NCI-H2029 treated with DMSO at 0.1 percent for 48 hours (cell line): ENCODE results near the gene DPEP1.

Experiments
- DNase-seq: peaks from one replicate; lab custom pipeline; 2025; lab: John Stamatoyannopoulos, UW

DPEP1 gene

GRCh38 chr16:89599451-89599858, 14.0 kb upstream of the DPEP1 start:
- DNase-seq = no peak

DNA sequence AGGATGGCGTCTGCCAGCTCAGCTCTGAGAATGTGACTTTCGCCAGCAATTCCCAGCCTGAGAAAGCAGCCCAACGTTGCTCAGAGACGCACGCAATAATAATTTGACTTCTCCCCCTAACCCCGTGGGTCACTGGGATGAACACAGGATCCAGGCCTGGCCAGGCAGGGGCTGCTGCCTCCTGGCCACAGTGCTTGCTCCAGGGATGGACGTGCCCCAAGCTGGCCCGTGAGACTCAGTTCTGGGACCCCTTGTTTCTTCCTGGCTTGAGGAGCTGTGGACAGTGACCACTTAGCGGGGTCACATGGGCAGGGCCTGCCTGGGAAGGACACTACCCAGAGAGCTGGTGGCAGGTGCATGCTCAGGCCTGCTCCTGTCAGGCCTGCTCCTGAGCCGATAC, 13.5 kb upstream of the DPEP1 start:
- DNase-seq = no peak

- no peak for DNase-seq
Measured at GRCh38 chr16:89600427-89600826, 13.0 kb upstream of the DPEP1 start.

DNA sequence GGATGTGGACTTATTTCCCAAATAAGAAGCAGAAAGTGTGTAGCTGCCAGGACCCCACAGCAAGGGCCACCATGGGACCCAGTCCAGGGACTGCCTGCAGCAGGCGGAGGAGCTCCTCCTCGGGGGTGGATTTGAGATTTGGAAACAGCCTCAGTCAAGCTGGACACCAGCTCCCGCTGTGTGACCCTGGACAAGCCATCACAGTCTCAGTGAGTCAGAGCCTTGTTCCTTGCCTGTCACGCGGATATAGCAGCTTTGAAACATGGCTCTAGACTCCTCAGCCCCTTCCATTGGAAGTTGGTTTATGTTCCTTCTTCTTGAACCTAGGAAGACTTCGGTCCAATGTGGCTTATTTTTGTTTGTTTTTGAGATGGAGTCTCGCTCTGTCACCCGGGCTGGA, 12.5 kb upstream of the DPEP1 start:
- DNase-seq = no peak

GRCh38 chr16:89601906-89602272, 11.6 kb upstream of the DPEP1 start:
- DNase-seq = no peak

DNA sequence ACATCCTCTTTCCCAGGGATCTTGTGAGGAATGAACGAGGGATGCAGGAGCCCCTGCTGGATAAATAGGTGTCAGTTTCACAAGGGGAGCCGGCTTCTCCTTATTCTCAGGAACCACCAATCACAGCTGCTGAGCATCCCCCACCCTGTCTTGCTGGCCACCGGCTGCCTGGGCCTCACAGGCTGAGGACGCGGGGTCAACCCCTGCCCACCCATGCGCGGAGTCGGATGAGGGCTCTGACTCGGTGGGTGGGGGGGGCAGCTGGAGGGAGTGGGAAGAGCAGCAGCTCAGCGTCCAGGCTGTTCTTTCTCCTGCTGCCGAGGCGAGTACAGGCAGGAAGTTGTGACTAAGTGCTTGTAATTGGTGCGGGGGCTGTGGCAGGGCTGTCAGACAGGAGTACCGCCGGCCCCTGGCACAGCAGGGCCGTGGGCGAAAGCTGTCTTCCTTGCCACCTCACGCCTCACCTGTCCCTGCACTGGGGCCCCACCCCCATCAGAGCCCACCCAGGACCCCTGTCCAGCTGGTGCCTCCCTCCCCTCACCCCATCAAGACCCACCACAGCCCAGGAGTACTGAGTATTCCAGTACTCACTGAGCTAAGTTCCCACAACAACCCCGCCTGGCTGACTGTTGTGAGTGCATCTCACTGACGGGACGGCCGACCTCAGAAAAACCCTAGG, 11.0 kb upstream of the DPEP1 start:
- no peak for DNase-seq

DNA sequence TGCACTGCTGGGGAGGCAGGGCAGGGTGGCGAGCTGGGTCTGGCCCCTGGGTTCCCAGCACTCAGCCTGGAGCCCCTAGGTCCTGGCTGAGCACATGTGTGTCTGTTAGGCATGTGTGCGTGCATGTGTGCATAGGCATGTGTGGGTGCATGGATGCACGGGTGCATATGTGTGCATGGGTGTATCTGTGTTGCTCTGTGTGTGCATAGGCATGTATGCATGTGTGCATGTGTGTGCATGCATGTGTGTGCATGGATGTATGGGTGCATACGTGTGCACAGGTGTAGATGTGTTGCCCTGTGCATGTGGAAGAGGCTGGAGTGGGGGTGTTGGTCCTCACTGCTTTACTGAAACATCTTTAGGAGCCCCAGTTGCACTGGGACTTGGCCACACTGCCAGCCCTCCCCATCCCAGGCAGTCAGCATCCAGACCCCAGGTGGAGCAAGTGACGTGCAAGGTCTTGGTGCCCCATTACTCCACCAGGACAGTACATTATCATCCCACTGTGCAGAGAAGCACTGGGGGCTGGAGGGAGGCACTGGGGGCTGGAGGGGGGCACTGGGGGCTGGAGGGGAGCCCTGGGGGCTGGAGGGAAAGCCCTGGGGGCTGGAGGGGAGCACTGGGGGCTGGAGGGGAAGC, 10.4 kb upstream of the DPEP1 start:
- DNase-seq = no peak

DNA sequence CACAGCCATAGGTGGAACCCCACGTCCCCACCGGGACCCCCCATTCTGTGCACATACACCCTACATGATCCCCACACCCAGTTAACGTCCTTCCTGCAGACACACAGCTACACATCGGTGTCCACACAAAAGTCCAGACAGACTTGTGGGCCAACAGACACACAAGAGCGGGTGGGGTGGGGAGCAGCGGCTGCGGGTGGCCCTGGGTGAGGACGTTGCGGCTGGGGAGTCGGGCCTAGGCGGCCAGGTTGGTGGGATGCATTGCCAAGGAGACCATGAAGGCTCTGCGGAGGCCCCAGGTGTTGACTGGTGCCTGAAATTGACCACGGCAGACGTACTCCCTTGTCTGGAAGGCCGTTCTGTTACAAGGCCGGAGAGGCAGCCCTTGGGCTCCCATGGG, 8.7 kb upstream of the DPEP1 start:
- no peak for DNase-seq

DNA sequence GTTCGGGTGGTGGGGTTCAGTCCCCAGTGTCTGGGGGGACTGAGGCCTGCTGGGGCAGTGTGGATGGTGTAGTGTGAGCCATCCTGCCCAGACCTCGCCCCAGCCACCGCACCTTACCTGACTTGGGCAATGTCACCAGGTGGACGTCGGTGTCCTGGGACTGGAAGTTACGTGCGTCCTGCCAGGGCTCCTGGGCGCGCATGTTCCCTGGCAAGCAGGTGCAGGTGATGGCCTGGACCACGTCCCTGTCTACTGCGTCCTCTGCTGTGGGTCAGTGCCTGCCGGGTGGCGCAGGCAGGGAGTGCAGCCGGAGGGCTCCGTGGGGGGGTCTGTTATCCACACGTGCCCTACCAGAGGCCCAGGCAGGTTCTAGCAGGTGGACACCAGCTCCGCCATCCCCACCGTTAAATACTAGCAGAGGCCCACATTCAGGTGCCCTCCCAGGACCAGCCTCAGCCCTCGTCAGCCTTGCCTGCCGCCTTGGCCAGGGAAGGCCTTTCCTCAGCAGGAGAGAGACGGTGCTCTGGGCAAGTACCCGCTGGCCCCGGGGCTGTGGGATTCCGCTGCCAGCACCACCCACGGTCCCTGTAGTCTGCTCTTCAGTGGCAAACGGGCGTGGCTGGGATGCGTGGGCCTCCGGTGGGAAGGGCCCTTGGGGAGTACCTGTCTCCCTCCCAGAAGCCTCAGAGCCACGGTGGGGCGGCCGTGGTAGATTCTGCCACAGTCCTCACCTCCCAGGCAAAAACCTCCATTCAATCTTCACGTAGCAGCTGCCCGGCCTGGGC, 8.1 kb upstream of the DPEP1 start:
- no peak for DNase-seq

- DNase-seq = no peak
Measured at GRCh38 chr16:89606006-89606405, 7.4 kb upstream of the DPEP1 start.

DNA sequence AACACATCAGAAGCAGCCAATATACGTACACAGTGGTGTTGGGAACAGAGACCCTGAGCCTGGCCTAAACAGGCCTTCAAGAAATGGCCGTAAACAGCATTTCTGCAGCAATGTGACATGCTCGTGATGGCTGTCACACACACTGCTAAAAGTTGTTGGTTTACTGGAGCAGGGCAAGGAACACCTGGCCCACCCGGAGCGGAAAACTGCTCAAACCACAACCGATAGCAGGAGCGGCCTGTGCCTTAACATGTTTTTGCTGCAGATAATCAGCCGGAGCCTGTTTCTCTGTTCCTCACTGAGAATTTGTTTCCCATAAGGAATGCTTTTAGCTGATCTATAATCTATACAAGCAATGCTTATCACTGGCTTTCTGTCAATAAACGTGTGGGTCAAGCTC, 6.0 kb upstream of the DPEP1 start:
- no peak for DNase-seq

DNA sequence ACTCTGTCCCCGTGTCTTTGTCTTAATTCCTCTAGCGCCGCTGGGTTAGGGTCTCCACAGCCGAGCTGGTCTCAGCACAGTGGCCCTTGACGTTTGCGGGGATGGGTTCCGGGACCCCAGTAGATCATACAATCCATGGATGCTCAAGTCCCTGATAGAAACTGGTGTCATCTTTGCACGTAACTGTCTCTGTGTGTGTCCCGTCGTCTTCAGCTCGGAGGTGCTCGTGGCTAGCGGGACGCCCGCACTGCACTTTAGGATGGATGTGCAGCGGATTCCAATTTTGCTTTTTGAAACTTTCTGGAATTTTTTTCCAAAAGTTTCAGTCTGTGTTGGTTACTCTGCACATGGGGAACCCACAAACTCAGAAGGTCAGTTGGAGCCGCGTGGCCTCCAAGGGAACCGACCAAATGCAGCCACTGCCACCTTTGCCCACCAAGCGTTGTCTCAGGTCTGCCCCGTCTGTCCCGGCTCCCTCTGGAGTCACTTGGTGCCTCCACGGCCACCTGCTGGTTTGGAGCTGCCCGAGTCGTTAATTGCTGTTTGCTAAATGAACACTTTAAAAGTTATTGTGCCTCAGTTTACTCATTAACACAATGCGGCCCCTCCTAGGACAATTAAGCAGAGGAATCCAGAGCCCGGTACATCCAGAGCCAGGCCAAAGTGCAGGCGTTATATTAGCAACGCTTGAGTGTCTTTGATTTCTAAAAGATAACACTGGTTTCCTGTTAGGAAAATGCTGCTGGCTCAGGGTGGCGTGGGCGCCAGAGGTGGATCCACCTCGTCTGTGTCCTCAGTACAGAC, 5.3 kb upstream of the DPEP1 start:
- DNase-seq = no peak

DNA sequence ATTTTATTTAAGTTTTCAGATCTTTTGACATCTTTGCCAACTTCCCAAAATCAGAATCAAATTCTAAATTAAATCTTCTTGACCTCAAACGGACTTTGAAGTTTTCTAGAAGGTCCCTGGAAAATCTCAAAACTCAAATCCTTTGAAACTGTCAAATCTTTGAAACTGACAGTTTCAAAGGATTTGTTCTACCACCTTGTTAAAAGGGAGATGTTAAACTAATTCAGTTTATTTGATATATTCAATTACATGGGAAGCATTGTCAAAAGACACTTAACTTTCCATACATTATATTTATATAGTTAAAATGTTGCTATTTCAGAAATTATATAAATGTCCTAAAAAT, 3.4 kb upstream of the DPEP1 start:
- DNase-seq = no peak

GRCh38 chr16:89612415-89613166, 851 bp upstream of the DPEP1 start:
- DNase-seq = no peak

- no peak for DNase-seq
Measured at GRCh38 chr16:89613954-89614459, 565 bp downstream of the DPEP1 start.

DNA sequence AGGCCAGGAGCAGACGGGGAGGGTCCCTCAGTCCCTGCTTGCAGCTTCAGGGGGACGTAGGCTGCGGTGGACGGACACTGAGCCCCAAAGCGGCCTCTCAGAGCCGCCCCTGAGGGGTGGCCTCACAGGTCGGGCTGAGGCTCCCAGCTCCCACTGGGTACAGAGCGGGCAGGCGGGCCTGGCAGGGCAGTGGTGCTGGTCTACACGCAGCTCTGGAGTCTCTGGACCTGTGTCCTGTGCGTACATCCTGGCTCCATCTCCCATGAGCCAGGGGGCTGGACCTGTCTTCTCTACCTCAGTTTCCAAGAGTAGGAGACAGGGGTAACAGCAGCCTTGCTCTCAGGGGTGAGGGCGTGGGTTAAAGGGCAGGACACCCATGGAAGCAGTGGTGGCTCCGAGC, 1.7 kb downstream of the DPEP1 start:
- no peak for DNase-seq

DNA sequence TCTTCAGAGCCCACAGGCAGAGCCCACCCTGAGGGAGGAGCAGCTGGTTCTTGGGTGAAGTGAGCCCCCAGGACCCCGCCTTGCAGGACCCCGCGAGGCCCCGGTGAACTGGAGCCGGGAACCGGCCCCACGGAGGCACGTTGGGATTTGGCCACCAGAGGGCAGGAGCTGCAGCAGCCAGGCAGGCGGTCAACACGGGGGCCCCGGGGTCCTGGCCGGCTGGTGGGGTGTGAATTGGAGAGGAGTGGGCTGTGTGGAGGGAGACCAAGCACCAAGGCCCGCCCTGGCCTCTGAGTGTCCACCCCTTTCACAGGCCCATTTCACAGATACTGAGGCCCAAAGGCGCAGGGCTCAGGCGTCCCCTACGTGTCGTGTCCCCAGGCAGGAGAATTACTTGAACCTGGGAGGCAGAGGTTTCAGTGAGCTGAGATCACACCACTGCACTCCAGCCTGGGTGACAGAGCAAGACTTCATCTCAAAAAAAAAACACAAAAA, 2.2 kb downstream of the DPEP1 start:
- no peak for DNase-seq

GRCh38 chr16:89616623-89617022, 3.2 kb downstream of the DPEP1 start:
- no peak for DNase-seq

DNA sequence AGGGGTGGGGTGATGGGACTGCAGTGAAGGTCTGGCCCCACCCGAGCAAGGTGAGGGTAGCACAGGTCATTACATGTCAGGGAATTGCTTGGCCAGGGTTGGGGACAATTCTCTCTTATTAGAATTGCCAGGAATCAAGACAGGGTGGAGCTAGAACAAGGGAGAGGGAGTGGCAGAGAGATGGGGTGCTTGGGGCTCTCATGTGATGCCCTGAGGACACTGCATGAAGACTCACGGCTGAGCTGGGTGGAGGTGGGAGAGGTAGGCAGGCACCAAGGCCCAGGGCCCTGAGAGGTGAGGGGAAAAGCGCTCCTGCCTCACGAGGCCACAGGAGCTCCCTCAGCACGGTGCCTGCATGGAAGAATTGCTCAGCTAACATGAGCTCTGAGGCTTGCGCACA, 3.6 kb downstream of the DPEP1 start:
- DNase-seq = no peak

- no peak for DNase-seq
Measured at GRCh38 chr16:89618109-89618998, 4.9 kb downstream of the DPEP1 start.
